GM18499 (cell line): ENCODE results near the gene NUB1.

Experiments used
- ATAC-seq: cut with Tn5 transposase; IDR thresholded peaks from one replicate; pipeline ENCODE4 v1.9.1; 2021; ENCODE audit warnings: moderate number of reproducible peaks; ENCODE audit not compliant: insufficient read depth, unreplicated experiment

The NUB1 gene

GRCh38 chr7:151386301-151387160, 44.9 kb downstream of the NUB1 start:
- ATAC-seq, result no peak

- no peak for ATAC-seq
These were observed 45.8 kb downstream of the NUB1 start for GRCh38 chr7:151387161-151388006.

GRCh38 chr7:151388007-151388297, 46.3 kb downstream of the NUB1 start:
- no peak for ATAC-seq

GRCh38 chr7:151388430-151388829, 46.8 kb downstream of the NUB1 start:
- no peak for ATAC-seq

GRCh38 chr7:151389096-151389767, 47.6 kb downstream of the NUB1 start:
- ATAC-seq, result no peak

- no peak for ATAC-seq
These were observed 48.4 kb downstream of the NUB1 start for GRCh38 chr7:151389768-151390597.

- ATAC-seq, result no peak
These were observed 49.2 kb downstream of the NUB1 start for GRCh38 chr7:151390598-151391357.

GRCh38 chr7:151391358-151391730, 49.7 kb downstream of the NUB1 start:
- ATAC-seq, result no peak

GRCh38 chr7:151392002-151392401, 50.4 kb downstream of the NUB1 start:
- ATAC-seq, result no peak

- ATAC-seq, result no peak
These were observed 50.8 kb downstream of the NUB1 start for GRCh38 chr7:151392426-151392825.

GRCh38 chr7:151393031-151393977, 51.7 kb downstream of the NUB1 start:
- ATAC-seq, result no peak

GRCh38 chr7:151394076-151395035, 52.7 kb downstream of the NUB1 start:
- ATAC-seq, result no peak

GRCh38 chr7:151395036-151395367, 53.4 kb downstream of the NUB1 start:
- no peak for ATAC-seq

GRCh38 chr7:151396328-151396970, 54.8 kb downstream of the NUB1 start:
- ATAC-seq, result no peak

- ATAC-seq, result no peak
These were observed 55.4 kb downstream of the NUB1 start for GRCh38 chr7:151397026-151397425.

- ATAC-seq, result no peak
These were observed 57.1 kb downstream of the NUB1 start for GRCh38 chr7:151398446-151399304.
